ENCODE results near the gene SEC24C. TPM values are rescaled to one million over a fixed set of nuclear protein-coding genes. Genes with fewer than 3 reads are reported as not detected.
"Not testable (repeated sequence)": the region's sequence is repeated elsewhere in the genome, so short reads cannot be mapped to it uniquely, and the experiment has no call there.

The SEC24C gene
- total RNA-seq, 4 donors from 2014 or later, result 56.2 to 95.2 (median 83.9) TPM

DNA sequence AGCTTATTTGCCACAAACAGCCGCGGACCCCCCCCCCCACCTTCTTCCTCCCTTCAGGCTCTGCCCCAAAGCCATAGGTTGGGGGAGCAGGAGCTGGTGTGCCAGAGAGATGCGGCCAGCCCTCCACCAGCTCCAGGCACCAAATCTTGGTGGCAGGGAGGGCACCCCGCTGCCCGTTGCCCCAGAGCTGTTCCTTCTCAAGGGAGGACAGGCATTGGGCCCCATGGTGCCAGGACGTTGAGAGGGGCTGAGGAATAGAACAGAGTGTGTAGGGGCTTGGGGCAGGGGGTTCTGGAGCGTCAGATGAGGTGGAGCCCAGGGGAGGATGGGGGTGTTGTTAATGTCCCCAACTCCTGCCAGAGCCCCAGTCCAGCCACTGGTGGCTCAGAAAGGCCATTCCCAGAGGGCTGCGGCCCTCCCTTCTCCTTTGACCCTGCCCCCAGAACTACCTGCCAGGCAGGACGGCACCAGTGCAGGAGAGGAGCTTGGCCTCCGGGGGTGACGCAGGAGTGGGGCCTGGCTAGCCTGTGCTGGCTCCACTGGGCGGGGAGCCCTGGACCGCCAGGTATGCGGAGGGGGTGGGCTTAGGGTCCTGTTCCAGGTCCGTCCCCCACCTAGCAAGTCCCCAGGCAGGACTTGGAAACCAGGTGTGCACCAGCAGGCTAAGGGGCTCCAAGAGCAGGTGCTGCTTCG, 10.0 kb upstream of the SEC24C start:
- Histone ChIP-seq H3K27ac (no peak overlapping the region), H3K36me3 (peaks cover 0 to 12% of the 10 kb centered on the region in 2 donors), H3K9me3 (no peaks in the 10 kb centered on the region), H3K4me1 (peaks cover 8 to 9% of the 10 kb centered on the region in 2 donors), H3K4me3 (replicated peaks in 1 of 3) (no peak overlapping the region), H3K27me3 (no peaks in the 10 kb centered on the region)
- intact Hi-C loops (cut with DNase I), result no loop called here
- WGBS, 2 donors, result 76 to 83% methylated on average over 9 to 12 of the region's 16 CpGs
- no peak for DNase-seq
- TF ChIP-seq POLR2A (IDR thresholded peaks at IDR 0.05), result no peak
- TF ChIP-seq, protein P1, sequence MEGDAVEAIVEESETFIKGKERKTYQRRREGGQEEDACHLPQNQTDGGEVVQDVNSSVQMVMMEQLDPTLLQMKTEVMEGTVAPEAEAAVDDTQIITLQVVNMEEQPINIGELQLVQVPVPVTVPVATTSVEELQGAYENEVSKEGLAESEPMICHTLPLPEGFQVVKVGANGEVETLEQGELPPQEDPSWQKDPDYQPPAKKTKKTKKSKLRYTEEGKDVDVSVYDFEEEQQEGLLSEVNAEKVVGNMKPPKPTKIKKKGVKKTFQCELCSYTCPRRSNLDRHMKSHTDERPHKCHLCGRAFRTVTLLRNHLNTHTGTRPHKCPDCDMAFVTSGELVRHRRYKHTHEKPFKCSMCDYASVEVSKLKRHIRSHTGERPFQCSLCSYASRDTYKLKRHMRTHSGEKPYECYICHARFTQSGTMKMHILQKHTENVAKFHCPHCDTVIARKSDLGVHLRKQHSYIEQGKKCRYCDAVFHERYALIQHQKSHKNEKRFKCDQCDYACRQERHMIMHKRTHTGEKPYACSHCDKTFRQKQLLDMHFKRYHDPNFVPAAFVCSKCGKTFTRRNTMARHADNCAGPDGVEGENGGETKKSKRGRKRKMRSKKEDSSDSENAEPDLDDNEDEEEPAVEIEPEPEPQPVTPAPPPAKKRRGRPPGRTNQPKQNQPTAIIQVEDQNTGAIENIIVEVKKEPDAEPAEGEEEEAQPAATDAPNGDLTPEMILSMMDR (IDR thresholded peaks at IDR 0.05), result no peak

DNA sequence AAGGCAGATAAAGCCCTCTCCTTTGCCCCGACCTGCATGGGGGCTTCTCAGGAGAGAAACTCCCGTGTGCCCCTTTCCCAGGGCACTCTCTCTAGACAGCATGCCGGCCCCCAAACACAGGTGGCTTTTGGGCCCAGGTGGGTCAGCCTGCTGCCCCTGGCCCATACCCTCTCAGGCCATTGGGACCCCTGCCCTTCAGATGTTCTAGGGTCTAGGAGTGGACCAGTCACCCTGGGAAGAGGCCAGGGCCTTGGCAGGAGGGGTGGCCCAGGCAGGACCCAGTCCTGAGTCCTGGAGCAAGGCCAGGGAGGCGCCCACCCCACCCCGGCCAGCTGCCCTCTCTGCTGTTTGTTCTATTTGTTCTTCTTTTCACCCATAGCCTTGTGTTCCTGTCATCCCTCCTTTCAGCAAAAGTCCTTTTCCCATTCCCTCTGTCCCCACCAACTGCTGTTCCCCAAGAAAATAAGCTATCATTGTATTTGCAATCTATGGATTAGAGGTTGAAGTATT, 9.3 kb upstream of the SEC24C start:
- WGBS, 2 donors, result 83 to 90% methylated on average over 2 to 4 of the region's 5 CpGs
- H3K4me1 ChIP-seq, result peaks cover 7 to 9% of the 10 kb centered on the region in 2 donors
- TF ChIP-seq, protein P1 (IDR thresholded peaks at IDR 0.05), result no peak
- TF ChIP-seq POLR2A (IDR thresholded peaks at IDR 0.05), result no peak
- no peak overlapping the region for H3K27ac ChIP-seq
- H3K4me3 ChIP-seq (replicated peaks in 1 of 3), result no peak overlapping the region
- H3K36me3 ChIP-seq, result peaks cover 0 to 12% of the 10 kb centered on the region in 2 donors
- intact Hi-C loops (cut with DNase I), result no loop called here
- no peak for DNase-seq
- H3K9me3 ChIP-seq, result no peaks in the 10 kb centered on the region
- H3K27me3 ChIP-seq, result no peaks in the 10 kb centered on the region

DNA sequence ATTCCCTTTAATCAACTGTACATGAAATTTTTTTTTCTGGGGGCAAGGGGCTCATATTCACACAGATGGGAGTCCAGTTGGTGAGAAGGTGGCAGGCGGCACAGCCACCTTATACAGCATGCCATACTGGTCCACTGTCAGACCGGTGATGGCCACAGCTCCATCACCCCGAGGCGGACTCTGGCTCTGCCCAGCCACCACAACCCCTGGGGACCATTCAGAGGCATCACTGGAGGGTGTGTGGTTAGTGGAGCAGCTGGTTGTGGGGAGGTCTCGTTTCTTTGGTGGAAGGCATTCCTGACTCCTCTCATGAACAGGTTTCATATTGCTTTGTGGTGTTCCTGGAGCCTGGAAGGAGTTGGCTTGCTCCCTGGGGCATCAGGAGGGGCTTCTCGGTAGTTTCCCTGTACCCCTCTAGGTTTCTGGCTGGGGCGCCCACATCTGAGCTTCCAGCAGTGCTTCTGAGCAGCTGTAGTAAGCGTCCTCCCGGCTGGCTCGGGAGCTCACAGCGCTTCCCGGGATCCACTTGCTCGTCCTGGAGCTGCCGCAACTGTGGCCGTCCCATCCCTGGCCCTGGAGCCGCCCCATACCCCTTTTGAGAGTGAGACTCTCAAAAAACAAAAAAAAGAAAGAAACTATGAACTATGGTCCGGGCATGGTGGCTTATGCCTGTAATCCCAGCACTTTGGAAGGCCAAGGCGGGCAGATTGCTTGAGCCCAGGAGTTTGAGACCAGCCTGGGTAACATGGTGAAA, 3.5 kb upstream of the SEC24C start:
- intact Hi-C loops (cut with DNase I), result loop anchor here (10.0 kb wide), 1 partner anchor 576 kb away; the partner anchor contains the start of genes ECD and FAM149B1
- 93 to 95% methylated on average over 16 to 18 of the region's 18 CpGs for WGBS, 2 donors

DNA sequence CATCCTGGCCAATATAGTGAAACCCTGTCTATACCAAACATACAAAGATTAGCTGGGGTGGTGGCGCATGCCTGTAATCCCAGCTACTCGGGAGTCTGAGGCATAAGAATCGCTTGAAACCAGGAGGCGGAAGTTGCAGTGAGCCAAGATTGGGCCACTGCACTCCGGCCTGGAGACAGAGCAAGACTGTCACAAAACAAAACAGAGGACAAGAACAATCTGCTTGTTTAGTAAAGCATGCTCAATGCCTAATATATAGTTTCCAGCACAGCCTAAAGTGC, 1.8 kb upstream of the SEC24C start:
- H3K27me3 ChIP-seq, result no peaks in the 10 kb centered on the region
- H3K36me3 ChIP-seq, result peaks cover 8 to 9% of the 10 kb centered on the region in 2 donors
- intact Hi-C loops (cut with DNase I), result loop anchor here (10.0 kb wide), 1 partner anchor 578 kb away; the partner anchor contains the start of genes ECD and FAM149B1
- H3K4me3 ChIP-seq (replicated peaks in 1 of 3), result no peak overlapping the region
- H3K4me1 ChIP-seq, result peaks cover 18 to 26% of the 10 kb centered on the region in 2 donors
- no peak overlapping the region for H3K27ac ChIP-seq
- no peak for DNase-seq
- WGBS, 2 donors, result 89 to 95% methylated on average over 5 of the region's 5 CpGs
- no peaks in the 10 kb centered on the region for H3K9me3 ChIP-seq
- TF ChIP-seq POLR2A (IDR thresholded peaks at IDR 0.05), result no peak
- TF ChIP-seq, protein P1 (IDR thresholded peaks at IDR 0.05), result no peak

More for the DNA sequence above, 3.5 kb upstream of the SEC24C start:
- H3K4me3 ChIP-seq (replicated peaks in 1 of 3); H3K9me3 ChIP-seq; H3K36me3 ChIP-seq; H3K27me3 ChIP-seq; H3K27ac ChIP-seq; DNase-seq: not testable (repeated sequence)
- H3K4me1 ChIP-seq, result peaks cover 16 to 21% of the 10 kb centered on the region in 2 donors

DNA sequence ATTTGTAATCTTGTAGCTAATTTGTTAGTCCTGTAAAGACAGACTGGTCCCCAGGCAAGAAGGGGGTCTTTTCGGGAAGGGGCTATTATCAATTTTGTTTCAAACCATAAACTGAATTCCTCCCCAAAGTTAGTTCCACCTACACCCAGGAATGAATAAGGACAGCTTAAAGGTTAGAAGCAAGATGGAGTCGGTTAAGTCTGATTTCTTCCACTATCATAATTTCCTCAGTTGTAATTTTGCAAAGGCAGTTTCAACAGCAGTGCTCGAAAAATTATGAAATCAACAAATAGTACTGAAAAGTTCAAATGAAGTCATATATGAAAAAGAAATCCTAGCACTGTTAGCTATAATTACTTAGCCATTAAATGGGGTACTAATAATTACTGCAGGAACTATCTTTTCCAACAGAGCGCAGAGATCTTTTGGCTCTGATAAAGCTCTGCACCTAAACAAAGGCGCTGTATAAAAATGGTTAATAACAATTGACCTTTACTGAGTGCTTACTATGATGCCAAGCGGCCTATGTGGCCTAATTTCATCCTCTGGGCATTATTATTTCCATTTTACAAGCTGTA, 756 bp upstream of the SEC24C start:
- no peaks in the 10 kb centered on the region for H3K9me3 ChIP-seq
- intact Hi-C loops (cut with DNase I), result loop anchor here (10.0 kb wide), 1 partner anchor 579 kb away; the partner anchor contains the start of genes ECD and FAM149B1
- peaks cover 15 to 17% of the 10 kb centered on the region in 2 donors for H3K36me3 ChIP-seq
- DNase-seq, result no peak
- WGBS, 2 donors, result 32 to 36% methylated on average over 6 of the region's 6 CpGs
- peak overlapping the region; percentile 19 to 70 (median 65) for H3K4me3 ChIP-seq (replicated peaks in 1 of 3)
- H3K27me3 ChIP-seq, result no peaks in the 10 kb centered on the region
- peak overlapping the region; percentile 91 to 97 (median 94) for H3K27ac ChIP-seq
- H3K4me1 ChIP-seq, result peaks cover 18 to 26% of the 10 kb centered on the region in 2 donors
- TF ChIP-seq, protein P1 (IDR thresholded peaks at IDR 0.05), result no peak
- no peak for TF ChIP-seq POLR2A (IDR thresholded peaks at IDR 0.05)

Measured in thyroid gland (tissue), 4 donors.